Stimulated activated CD8-positive, alpha-beta memory T cell treated with anti-CD3 and anti-CD28 coated beads, Interleukin-15, amount 100 ng/mL, for 24 hours (primary cell): Measurements from ENCODE around the gene WDR27.
"Not testable (repeated sequence)": the region's sequence is repeated elsewhere in the genome, so short reads cannot be mapped to it uniquely, and the experiment has no call there.

Source experiments
- DNase-seq: peaks from one replicate; pipeline ENCODE4 v3.0.0-alpha.2; 2020; ENCODE audit warnings: low read depth

The WDR27 gene

DNA sequence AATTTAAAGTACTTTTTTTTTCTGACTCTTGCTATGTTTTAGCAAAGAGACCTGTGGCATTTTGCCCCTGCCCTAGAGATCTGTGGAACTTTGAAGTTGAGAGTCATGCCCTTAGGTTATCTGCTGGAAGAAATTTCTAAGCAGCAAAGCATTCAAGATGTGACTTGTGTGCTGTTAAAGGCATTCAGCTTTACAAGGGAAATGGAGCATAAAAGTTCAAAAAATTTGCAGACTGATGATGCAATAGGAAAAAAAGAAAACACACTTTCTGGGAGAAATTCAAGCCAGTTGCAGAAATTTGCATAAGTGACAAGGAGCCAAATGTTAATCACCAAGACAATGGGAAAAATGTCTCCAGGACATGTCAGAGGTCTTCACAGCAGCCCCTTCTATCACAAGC, 267.3 kb downstream of the WDR27 start:
- not testable (repeated sequence) for DNase-seq

DNA sequence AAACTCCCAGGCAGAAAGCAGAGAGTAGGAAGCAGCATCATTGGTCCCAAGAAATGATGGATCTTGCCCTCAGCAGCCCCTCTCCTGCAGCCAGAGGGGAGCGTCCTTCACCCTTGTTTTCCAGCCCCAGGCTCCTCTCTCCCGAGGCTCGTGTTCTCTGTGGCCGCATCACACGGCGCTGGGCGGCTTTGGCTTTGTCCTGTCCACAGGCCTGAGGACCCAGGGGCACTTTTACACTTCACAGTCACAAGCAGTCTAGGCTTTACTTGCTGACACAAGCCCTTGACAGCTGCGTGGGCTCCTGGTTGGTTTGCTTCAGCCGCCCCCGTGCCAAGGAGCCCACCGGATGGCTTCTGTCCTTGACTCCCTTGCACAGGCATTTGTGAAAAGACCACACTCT, 272.8 kb downstream of the WDR27 start:
- DNase-seq: no peak

DNA sequence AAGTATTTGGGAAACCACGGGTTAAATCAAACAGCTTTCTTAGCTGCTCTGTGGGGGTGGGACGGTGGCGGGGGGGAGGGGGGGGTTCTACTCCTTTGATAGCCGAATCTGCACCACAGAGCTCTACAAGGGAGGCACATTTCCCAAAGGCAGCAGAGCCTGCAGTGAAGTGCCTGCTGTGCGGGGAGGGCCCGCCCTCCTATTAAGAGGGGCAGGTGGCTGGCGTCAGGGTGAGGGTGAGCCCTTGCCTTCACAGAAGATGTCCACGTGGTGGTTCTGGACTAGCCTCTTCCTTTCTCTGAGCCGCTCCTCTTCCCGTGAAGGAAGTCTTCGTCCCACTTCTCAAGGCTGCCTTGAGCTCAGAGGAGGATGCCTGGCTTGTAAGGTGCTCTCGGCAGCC, 273.3 kb downstream of the WDR27 start:
- DNase-seq: no peak

DNA sequence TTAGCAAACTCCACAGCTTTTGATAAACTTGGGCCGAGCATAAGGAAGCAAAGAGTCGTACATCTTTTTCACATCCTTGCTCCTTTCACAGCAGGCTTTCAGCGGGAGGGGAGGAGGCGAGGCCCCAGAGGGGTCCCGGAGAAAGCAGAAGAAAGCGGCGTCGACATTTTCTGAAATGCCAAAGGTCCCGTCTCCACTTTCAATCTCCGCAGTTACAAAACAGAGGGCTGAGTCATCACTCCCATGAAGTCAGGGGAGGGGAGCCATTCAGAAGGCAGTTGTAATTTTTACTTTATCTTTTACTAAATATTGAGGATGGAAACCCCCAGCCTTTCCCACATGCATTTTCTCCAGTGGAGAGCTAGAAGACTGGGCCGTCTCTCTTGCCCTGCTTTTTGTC, 274.0 kb downstream of the WDR27 start:
- no peak for DNase-seq

DNA sequence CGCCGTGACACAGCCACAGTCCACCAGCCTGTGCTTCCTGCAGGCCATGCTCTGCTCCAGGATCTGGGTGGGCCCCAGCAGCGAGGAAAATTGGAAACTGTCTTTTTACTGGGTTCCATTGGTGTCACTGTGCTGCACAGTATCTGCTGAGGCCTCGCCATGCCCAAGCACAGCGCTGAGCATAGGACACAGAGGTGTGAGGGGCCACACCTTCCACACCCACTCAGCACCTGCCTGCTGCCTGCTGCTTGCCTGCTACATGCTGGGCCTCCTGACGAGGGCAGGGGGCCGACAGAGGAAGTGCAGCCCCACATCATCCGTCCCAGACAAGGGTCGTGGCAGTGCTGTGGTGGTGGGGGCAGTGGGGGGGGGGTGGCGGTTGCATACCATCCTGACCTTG, 275.2 kb downstream of the WDR27 start:
- DNase-seq: no peak

DNA sequence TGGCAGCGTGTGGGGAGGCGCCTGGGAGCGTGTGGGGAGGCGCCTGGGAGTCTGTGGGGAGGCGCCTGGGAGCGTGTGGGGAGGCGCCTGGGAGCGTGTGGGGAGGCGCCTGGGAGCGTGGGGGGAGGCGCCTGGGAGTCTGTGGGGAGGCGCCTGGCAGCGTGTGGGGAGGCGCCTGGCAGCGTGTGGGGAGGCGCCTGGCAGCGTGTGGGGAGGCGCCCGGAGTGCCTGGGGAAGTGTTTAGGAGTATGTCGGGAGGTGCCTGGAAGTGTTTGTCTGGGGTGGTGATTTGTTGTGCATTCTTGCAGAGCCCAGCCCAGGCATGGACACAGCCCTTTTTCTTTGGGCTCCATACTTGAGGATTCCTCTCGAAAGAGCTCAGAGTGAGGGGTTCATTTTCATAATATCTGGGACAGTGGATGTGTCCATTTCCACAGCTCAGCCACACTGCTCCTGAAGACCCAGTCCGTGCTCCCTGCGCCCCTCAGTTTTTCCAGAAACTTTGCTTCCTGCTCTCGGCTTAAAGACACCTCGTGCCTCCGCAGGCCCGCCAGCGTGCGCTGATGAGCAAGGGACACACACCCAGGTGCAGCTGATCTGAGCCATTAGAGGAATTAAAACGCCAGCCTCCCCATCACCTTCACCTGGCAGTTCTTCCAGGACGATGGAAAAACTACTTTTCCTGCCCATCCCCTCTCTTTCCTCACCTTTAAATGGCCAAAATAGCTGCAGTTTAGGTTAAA, 276.0 kb downstream of the WDR27 start:
- no peak for DNase-seq

DNA sequence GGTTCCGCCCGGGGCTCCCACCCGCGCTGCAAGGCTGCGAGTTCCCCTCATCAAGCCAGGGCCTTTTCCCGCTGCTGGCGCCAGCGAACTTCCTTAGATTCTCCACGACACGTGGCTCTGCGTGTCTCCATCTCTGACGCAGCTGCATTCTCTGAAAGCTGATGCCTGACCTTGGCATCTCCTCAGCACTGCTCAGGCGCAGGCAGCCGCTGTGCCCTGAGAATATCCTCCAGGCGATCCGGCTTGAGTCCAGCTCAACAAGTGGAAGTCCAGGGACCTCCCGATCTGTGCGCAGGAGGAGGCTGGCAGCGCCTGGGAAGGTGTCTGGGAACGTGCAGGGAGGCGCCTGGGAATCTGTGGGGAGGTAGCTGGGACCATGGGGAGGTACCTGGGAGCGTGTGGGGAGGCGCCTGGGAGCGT, 277.0 kb downstream of the WDR27 start:
- no peak for DNase-seq

DNA sequence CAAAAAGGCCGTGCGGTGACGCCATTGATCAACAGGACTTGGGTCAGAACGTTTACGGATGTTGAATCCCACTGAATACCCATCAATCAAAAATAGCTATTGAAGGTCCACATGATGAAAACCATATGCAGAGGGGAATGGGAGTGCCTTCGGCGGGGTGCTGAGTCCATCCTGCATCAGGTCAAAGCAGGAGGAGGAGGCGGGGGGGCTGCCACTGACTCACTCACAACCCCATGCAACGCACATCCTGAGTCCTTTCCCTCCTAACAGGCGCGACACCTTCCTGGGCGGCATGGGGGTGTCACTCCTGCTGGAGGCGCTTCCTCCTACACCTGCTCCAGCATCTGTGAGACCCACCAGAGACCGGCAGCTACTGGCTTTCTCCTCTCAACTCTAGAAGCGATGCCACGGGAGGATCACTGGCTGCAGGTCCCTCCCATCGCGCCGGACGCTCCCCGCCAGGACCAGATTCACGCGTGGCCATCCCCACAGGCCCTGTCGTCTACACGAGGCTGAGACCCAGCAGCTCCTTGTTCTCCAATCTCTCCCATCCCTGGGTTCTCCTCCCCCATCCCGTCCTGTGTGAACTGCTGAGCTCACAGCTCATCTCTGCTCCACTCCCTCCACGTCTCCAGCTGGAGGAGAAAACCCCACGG, 277.6 kb downstream of the WDR27 start:
- DNase-seq: no peak

DNA sequence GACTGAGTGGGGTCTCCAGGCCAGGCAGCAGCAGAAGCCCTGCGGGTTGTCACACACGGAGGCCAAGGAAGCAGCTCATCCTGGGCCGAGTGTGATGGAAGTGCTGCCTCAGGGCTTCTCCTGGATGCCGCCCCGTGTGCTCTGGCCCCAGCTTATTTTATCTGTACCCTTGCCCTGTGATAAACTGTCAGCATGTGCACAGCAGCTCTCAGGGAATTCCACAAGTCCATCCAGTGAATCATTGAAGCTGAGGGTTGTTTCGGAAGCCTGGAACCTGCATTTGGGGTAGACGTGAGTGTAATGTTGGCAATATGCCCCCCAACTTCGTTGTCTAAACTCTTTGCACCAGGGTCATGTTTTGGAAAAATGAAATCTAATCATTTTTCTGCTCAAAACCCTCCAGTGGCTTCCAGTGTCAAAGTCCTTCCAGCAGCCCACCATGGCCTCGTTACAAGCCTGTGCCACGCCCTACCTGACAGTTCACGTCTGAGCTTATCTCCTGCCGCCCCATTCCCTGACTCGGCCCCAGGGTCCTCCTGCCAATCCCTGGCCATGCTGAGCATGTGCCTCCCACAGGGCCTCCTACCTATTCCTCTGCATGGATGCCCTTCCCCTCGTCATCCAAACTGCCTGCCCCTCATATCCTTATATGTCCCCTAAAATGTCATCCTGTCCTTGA, 280.1 kb downstream of the WDR27 start:
- no peak for DNase-seq

DNA sequence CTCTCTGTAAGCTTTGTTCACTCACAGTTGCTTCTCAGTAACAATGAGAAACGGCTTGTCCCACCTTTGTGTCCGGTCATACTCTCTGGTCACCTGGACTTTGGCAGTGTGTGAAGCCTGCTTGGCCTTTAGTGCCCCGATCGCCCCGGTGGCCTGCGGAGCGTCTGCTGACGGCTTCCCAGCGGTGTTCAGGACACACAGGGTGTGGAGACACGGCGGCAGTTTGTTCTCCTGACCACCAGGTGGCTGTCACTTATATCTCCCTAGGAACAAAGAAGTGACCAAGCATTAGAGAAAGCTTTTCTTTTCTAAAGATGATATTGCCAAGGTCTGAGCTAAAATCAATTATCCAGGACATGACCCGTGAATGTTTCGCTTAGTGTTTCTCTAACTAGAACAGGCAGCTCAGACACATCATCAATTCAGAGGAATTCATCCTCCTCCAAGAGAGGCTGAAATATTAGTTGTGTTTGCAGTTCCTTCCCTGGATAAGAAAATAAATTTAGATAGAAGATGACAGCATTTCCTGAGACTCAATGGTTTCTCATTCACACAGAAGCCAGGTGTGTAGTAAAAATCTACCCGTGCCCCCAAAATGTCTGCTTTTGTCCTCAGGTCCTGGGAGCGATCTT, 280.8 kb downstream of the WDR27 start:
- no peak for DNase-seq

DNA sequence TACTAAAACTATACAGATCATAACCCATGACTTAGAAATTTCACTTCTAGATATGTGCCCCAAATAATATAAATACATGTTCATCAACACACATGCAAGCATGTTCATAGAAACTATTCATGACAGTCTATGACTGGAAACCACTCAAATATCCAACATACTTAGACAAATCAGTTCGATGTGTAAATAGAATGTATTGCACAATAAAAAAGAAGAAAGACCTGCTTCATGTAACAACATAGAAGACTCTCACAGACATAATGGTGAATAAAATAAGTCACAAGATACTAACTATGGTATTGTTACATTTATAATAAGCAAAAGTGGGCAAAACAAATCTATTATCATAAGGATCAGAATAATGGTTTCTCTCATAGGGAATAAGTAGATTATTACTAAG, 284.7 kb downstream of the WDR27 start:
- DNase-seq: no peak

DNA sequence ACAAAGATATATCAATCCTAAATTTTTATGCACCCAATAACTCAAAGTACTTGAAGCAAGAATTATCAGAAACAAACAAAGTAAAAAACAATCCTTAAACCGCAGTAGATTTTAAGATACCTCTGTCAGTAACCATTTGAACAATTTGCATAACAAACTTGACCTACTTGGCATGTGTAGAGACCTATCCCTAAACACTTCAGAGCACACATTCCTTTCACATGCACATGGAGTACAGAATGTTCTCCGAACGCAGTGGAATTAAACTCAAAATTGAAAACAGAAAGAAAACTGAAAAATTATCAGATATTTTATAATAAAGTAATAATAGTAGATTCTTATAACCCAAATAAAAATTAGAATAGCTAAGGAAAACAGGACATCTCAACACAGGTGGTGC, 285.6 kb downstream of the WDR27 start:
- no peak for DNase-seq

DNA sequence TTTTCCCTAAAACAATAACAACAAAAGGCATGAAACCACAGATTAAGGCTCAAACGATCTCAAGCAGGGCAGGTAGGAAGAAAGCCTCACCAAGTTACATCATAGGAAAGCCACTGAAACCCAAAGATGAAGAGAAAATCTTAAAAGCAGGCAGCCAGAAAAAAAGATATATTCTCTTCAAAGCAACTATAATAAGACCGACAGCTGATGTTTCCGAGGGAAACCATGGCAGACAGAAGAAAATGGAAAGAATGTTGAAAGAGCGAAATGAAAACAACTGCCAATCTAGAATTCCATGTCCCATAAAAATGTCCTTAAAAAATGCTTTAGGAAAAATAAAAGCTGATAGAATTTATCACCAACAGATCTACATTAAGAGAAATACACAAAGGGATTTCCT, 286.6 kb downstream of the WDR27 start:
- no peak for DNase-seq

DNA sequence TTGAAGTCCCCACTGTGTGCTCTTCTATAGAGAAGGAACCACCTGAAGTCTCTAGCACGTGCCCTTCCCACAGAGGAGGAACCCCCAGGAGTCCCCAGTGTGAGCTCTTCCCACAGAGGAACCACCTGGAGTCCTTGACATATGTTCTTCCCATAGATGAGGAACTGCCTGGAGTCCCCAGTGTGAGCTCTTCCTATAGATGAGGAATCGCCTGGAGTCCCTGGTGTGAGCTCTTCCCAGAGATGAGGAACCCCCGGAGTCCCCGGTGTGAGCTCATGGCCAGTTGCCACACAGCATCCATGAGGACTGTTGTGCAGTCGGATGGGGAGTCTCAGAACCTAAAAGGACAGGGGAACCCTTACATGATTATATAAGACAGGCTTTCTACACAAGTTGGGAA, 290.1 kb downstream of the WDR27 start:
- DNase-seq: no peak

DNA sequence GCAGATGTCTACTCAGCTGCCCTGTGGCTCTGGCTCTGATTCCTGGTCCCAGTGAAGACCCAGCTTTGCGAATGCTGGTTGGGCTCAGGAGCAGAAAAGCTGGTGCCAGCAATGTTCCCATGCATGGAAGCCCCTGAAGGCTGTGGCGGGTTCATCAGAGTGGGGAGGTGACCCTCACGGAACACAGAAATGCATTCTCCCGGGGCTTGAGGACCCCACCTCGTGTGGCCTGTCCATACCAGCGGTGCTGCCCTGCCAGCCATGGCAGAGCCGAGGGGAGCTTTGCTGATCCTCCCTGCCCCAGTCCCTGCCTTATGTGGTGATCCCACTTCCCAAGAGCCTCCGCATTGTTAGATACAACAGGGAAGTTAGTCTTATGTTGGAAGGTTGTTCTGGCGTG, 290.5 kb downstream of the WDR27 start:
- no peak for DNase-seq

DNA sequence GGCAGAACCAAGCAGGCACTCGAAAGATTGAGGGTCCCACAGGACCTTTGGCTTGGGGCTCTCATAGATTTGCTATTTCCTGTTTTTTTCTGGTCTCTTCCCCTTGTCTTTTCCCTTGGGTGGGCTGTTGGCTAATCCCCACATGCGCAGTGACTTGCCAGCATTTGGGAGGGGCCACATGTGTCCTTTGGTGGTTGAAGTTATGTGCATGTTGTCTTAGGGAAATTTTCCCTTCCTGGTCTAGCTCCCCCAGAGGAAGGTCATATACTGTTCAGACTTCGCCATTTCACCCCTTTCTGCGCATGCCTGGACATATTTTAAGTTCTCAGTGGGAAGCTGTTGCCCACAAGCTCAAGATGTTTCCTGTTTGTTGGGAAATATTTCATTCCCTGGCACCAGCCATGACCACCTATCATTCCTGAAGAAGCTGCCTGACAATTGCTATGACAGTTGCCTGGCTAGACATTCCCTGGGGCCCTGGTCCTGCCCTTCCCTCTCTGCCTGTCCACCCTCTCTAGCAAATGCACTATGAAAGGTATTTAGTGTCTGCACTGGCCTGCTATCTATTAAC, 292.0 kb downstream of the WDR27 start:
- no peak for DNase-seq

DNA sequence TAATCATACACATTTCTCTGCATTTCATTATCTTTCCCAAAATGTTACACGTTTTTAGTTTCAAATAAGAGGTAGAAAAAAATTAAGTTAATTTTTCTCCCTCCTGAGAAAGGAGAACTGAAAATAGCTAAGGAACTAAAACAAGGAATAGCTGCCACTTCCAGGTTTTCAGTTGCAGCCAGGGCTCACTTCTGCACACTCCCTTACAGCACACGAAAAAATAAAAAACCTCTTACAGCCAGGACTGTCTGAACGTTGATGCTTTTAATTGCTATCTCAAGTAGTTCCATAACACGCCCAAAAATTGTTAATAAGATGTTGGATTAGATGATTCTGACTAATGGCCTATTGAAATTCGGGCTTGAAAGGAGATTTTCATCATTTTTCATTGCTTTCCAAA, 294.5 kb downstream of the WDR27 start:
- DNase-seq: no peak
